RWPE2 (cell line): Measurements from ENCODE around the gene CNNM2.

Source experiments
- ATAC-seq: fragments of 200-7000 bp; cut with Tn5 transposase; 3 replicates; pipeline ENCODE4 v1.9.1; 2021; ENCODE audit warnings: low read depth
- DNase-seq: peaks from one replicate; pipeline ENCODE4 v3.0.0-alpha.2; 2020; ENCODE audit warnings: low spot score
- H3K27ac ChIP-seq: fragments of 450-650 bp; 2 replicates; pipeline ENCODE4 v1.5.1; 2017; ENCODE audit warnings: mild to moderate bottlenecking; ENCODE audit not compliant: poor library complexity, severe bottlenecking
- H3K27me3 ChIP-seq: fragments of 250-450 bp; sonication (Bioruptor Pico); 2 replicates; pipeline ENCODE4 v1.5.1; 2021; ENCODE audit warnings: mild to moderate bottlenecking, moderate library complexity; ENCODE audit not compliant: insufficient read depth, poor library complexity, severe bottlenecking
- H3K36me3 ChIP-seq: fragments of 250-450 bp; sonication (Bioruptor Pico); 2 replicates; pipeline ENCODE4 v1.5.1; 2020; ENCODE audit warnings: low read depth, mild to moderate bottlenecking, moderate library complexity
- H3K4me1 ChIP-seq: fragments of 250-450 bp; sonication (Bioruptor Pico); 2 replicates; pipeline ENCODE4 v1.5.1; 2021; ENCODE audit warnings: mild to moderate bottlenecking, moderate library complexity; ENCODE audit not compliant: insufficient read depth, poor library complexity, severe bottlenecking
- H3K4me3 ChIP-seq: fragments of 250-450 bp; sonication (Bioruptor Pico); 2 replicates; pipeline ENCODE4 v1.5.1; 2021; ENCODE audit warnings: mild to moderate bottlenecking, moderate library complexity; ENCODE audit not compliant: severe bottlenecking
- H3K9me3 ChIP-seq: fragments of 250-450 bp; sonication (Bioruptor Pico); 2 replicates; pipeline ENCODE4 v1.5.1; 2021; ENCODE audit warnings: mild to moderate bottlenecking, moderate library complexity; ENCODE audit not compliant: severe bottlenecking
- TF ChIP-seq, protein P1 (sequence below): fragments of 450-650 bp; IDR thresholded peaks from one replicate; pipeline ENCODE4 v1.5.1; 2017; ENCODE audit warnings: mild to moderate bottlenecking, moderate library complexity; ENCODE audit not compliant: poor library complexity, severe bottlenecking

Gene CNNM2

DNA sequence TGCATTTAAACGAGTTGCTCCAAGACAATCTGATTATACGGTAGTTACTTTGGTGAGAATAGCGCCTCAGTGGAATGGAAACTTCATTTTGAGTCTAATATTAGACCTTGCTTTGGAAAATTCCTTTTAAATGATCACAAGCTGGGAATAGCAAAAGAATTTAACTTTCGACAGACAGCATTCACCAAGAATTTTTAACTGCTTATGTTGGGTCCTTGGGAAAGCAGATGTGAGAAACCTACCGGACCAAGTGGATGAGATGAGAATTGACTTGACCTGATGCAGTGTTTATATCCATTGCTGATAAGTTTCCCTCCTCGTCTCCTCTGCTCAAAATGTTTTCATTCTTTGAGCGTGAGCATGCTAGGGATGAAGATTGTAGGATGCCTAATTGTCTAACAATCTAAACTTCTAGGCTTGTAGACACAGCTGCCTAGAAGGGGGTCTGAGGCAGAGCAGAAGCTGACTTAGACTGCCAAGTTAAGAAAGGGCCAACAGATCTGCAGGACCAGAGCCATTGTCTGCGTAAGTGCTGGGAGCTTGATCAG, 126.9 kb downstream of the CNNM2 start:
- ATAC-seq (no peak), DNase-seq (no peak)
- Histone ChIP-seq H3K4me3 (no peak overlapping the region), H3K4me1 (peaks cover 7% of the 10 kb centered on the region), H3K27me3 (no peaks in the 10 kb centered on the region), H3K9me3 (no peaks in the 10 kb centered on the region), H3K36me3 (no peaks in the 10 kb centered on the region), H3K27ac (no peak overlapping the region)
- TF ChIP-seq, protein P1, sequence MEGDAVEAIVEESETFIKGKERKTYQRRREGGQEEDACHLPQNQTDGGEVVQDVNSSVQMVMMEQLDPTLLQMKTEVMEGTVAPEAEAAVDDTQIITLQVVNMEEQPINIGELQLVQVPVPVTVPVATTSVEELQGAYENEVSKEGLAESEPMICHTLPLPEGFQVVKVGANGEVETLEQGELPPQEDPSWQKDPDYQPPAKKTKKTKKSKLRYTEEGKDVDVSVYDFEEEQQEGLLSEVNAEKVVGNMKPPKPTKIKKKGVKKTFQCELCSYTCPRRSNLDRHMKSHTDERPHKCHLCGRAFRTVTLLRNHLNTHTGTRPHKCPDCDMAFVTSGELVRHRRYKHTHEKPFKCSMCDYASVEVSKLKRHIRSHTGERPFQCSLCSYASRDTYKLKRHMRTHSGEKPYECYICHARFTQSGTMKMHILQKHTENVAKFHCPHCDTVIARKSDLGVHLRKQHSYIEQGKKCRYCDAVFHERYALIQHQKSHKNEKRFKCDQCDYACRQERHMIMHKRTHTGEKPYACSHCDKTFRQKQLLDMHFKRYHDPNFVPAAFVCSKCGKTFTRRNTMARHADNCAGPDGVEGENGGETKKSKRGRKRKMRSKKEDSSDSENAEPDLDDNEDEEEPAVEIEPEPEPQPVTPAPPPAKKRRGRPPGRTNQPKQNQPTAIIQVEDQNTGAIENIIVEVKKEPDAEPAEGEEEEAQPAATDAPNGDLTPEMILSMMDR = no peak

GRCh38 chr10:103045961-103046360, 127.9 kb downstream of the CNNM2 start:
- H3K4me3 ChIP-seq = no peak overlapping the region
- no peaks in the 10 kb centered on the region for H3K9me3 ChIP-seq
- TF ChIP-seq, protein P1 = no peak
- no peak for DNase-seq
- no peak for ATAC-seq
- no peaks in the 10 kb centered on the region for H3K27me3 ChIP-seq
- H3K36me3 ChIP-seq = no peaks in the 10 kb centered on the region
- no peak overlapping the region for H3K27ac ChIP-seq
- peaks cover 7% of the 10 kb centered on the region for H3K4me1 ChIP-seq

- ATAC-seq = no peak
- no peak overlapping the region for H3K27ac ChIP-seq
- TF ChIP-seq, protein P1 = no peak
Observed at GRCh38 chr10:103047381-103047780, 129.3 kb downstream of the CNNM2 start.

DNA sequence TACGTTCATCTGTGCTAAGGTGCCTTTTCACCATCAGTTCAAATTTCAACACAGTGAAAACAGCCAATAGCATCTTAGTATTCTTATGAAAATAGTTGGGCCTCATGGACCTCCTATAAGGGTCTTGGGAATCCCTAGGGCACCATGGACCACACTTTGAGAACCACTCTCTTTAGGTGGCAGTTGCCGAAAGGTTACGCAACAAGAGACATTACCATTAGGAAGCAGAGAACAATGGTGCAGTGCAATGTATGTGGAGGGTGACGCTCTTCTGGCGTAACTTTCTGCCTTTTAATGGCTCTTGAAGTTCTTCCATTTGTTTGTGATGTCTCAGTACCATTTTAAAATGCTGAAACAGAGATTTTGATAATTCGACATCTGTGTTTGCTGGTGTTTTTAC, 131.1 kb downstream of the CNNM2 start:
- no peak overlapping the region for H3K27ac ChIP-seq
- H3K4me3 ChIP-seq = no peak overlapping the region
- H3K36me3 ChIP-seq = no peaks in the 10 kb centered on the region
- H3K27me3 ChIP-seq = no peaks in the 10 kb centered on the region
- ATAC-seq (no peak), DNase-seq (no peak)
- TF ChIP-seq, protein P1 = no peak
- H3K9me3 ChIP-seq = no peaks in the 10 kb centered on the region
- no peaks in the 10 kb centered on the region for H3K4me1 ChIP-seq

More at GRCh38 chr10:103047381-103047780, 129.3 kb downstream of the CNNM2 start:
- Histone ChIP-seq H3K4me1 (peaks cover 2% of the 10 kb centered on the region), H3K9me3 (no peaks in the 10 kb centered on the region), H3K27me3 (no peaks in the 10 kb centered on the region), H3K36me3 (no peaks in the 10 kb centered on the region), H3K4me3 (no peak overlapping the region)
- no peak for DNase-seq
